ENCODE data around the gene RYK.

RYK gene

DNA sequence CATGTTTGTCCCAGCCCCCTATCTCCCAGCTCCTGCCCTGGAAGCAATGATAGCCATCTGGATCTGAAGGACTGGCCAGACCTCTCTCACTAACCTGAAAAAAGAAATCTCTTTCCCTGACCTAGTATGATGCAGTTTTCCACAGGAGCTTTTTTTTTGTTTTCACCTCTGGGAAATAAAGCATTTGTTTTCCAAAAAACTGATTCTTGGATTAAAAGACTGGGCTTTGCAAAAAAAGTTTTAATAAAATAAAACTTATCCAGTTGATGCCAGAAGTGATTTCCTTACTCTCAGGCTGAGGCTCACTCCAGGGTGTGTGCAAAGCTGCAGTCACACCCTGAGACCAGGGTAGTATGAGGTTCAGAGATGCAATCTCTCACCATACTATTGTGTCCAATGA is 104.0 kb downstream of the RYK start:
- no peak for DNase-seq

DNA sequence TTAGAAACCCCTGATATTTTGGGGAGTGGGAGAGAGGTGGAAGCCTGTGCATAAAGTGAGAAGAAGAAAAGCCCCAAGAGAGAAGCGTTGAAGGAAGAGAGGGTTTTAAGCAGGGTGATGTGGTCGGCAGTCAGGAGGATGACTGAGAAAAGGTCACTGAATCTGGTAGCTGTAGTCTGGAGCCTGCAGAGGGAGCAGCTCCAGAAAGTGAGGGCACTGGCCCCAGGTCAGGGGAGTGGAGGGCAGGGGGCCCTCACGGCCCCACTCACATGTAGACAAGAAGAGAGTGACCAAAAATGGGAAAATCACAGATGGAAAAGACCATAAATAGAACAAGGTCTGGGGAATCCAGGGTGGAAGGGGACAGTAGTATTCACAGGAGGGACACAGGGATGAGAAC is 105.5 kb downstream of the RYK start:
- no peak for DNase-seq

DNA sequence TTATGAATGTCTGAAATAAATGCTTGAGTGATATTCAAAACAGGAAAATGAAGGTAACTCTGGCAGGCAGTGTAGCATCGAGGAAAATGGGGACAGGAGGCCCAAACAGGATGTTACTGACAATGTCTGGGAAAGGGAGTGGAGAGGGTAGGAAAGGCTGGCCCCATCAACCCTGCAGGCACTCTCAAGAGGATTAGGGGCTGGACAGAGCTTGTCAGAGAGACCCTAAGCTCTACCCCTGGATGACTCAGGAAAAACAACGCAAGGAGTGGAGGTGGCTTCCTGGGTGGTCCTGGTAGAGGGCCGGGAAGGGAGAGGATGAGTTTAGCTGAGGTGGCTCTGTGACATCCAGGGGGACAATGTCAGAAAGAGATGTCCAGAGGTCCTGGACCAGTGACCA is 106.0 kb downstream of the RYK start:
- DNase-seq: no peak

DNA sequence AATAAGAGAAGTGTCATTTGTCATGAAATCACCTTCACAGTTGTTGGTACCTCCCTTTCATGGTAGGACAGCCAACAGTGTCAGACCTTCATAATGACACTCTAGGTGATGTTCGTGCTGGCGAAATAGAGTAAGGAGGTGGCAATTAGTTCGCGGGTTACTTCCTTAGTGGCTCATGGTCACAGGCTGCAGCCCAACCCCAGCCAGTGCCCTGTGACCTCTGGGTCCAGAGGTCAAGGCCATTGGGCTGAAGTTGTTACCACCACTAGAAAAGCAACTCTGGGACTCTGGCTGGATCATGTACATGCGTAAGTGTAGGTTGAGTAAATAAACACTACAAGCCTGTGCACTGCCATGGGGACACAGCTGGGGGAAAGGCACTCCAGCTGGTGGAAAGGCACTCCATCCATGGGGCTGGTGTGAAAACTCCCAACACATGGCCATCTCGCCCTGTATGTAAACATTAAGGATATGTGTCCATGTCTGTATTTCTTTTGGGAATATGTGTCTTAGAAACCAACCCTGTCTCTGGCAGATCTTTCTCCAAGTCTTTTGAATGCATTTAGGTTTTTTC is 106.7 kb downstream of the RYK start:
- DNase-seq: no peak

DNA sequence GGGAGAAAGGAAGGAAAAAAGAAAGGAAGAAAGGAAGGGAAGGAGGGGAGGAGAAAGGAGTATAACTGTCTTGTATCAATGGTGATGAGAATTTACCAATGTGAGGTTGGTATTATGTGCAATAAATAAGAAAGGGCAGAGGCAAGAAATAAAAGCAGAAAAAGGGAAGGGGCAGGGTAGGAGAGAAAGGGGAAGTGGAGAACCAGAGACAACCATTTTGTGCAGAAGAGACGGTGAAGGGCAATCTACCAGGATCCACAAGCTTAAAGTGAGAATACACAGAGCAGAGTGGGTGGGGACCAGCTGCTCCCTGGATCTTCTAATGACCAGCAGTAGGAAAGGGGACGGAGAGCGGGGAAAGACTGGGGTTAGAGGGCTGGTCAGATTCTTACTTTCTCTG is 114.1 kb downstream of the RYK start:
- no peak for DNase-seq

DNA sequence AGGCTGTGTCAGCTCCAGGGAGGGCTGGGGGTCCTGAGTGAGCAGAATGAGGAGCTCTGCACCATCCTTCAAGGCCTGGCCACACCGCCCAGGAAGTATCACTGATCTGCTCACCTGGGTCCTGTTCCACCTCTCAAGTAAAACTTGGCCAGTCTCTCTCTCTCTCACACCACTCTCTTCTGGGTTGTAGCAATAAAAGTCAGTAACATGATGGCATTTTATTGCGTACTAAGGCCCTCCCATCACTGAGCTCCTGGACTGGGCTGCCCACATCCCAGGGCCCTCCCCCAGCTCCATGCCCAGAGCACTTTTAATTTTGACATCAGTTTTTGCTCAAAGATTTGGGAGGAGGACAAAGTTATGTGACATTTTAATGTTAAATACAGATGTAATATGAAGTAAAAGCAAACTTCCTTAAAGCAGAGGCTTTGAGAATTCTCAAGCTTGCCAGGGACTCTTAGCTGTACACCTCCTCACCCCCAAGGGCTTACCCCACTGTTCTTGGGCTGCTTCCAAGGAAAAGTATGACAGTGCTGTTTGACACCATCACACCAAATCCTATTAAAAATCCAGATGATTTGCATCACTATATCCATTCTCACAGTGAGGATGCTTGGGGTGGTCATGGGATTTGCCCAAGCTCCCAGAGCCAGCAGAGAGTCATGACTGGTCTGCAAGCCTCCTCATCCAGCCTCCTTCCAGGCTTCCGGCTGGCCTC is 115.8 kb downstream of the RYK start:
- DNase-seq: no peak

DNA sequence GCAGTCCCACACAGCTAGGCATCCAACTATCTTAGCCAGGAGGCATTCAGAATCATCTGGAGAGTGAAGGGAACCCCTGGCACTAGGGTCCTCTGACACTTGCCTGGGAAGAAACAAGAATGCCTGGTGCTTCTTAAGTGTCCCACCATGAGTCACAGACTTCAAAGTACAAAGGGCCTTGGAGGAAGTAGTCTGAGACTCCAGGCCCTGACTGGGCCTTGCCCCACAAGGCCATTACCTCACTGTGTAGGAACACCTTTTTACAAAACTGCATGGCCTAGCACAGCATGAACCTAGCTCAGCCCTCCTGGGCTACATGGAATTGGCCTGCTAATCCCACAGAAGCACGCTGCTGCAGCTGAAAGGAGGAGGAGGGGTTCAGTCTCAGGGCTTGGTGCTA is 116.4 kb downstream of the RYK start:
- DNase-seq: no peak

DNA sequence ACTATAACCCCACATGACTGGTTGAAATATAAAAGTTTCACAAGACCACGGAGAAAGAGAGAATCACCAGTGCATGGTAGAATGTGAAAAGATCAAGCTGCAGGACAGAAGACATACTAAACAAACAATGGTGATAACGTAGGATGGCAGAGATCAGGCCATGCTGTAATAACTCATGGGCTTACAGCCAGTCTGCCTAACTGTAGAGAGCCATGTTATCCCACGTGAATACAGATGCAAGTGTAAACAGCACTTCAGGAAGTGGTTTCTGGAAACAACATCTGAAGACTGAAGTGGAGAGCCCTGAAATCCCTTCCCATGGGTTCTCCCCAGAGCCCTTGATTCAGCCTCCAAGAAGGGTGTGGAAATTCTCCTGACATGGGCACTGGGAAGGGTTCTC is 117.7 kb downstream of the RYK start:
- no peak for DNase-seq

DNA sequence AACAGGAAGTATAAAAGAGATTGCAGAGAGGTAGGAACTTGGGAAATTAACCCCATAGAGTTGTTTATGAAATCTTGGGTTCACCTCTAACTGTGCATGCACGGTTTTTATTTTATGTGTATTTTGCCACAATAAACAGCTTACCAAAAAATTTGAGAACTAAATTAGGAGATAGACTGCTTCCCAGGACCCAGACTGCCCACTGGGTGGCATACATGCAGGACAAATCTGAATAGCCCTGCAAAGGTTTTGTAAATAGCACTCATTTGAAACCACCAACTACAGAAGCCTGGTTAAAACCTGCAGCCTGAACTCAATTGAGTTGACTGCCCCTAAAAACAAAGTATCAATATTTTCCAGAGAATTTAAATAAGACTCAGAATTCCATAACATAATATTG is 124.5 kb downstream of the RYK start:
- DNase-seq: no peak

DNA sequence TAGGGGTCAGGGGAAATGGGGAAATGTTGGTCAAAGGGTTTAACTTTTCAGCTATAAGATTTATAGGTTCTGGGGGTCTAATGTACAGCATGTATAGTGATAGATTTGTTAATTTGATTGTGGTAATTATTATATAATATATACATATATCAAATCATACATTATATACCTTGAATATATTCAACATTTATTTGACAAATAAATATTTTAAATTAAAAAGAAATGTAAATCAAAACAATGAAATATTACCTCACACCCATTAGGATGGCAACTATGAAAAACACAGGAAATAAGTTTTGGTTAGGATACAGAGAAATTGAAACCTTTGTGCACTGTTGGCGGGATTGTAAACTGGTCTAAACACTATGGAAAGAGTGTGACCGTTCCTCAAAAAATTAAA is 135.9 kb downstream of the RYK start:
- DNase-seq: no peak

DNA sequence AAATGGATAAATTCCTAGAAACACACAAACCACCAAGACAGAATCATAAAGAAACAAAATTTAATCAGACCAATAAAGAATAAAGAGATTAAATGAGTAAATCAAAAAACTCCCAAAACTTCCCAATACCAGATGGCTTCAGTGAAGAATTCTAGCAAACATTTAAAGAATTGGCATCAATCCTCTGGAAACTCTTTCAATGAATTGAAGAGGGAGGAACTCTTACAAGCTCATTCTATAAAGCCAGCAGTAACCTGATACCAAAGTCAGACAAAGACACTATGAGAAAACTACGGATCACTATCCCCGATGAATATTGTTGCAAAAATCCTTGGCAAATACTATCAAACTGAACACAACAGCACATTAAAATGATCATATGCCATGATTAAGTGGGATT is 139.0 kb downstream of the RYK start:
- DNase-seq: no peak

DNA sequence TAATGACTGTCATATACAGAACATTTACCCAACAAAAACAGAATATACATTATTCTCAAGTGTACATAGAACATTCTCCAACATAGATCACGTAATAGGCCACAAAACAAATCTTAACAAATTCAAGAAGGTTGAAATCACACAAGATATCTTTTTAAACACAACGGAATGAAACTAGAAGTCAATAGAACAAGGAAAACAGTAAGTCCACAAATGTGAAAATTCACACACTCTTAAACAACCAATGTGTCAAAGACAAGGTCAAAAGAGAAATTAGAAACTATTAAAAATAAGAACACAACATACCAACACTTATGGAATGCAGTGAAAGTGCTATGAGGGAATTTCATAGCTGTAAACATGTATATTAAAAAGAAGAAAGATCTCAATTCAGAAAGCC is 139.7 kb downstream of the RYK start:
- DNase-seq: no peak
